ENCODE data around the gene TMUB1.

- TF ChIP-seq CTCF (IDR thresholded peaks at IDR 0.05) (no peak), POLR2A (IDR thresholded peaks at IDR 0.05) (peak; percentile 30 to 35)
Observed at GRCh38 chr7:151088856-151089699, 5.8 kb upstream of the TMUB1 start.
